Activated CD8-positive, alpha-beta memory T cell treated with anti-CD3 and anti-CD28 coated beads for 4 hours (primary cell): ENCODE results near the gene MADD.
"Not testable (repeated sequence)": the region's sequence is repeated elsewhere in the genome, so short reads cannot be mapped to it uniquely, and the experiment has no call there.

ENCODE experiments used
- DNase-seq, 2 donors: peaks; one replicate each; pipeline ENCODE4 v3.0.0-alpha.2; 2020; ENCODE audit warnings: low read depth in 2 of 2

MADD gene

GRCh38 chr11:47318166-47318565, 48.2 kb downstream of the MADD start:
- no peak for DNase-seq

- DNase-seq, result no peak
Observed at GRCh38 chr11:47324520-47324919, 54.6 kb downstream of the MADD start.

GRCh38 chr11:47325271-47326041, 55.5 kb downstream of the MADD start:
- DNase-seq, result no peak

- DNase-seq, result no peak
Observed at GRCh38 chr11:47326198-47326597, 56.3 kb downstream of the MADD start.

GRCh38 chr11:47327025-47327424, 57.1 kb downstream of the MADD start:
- DNase-seq, result no peak

GRCh38 chr11:47327949-47328348, 58.0 kb downstream of the MADD start:
- no peak for DNase-seq

- DNase-seq, result no peak
Observed at GRCh38 chr11:47328449-47329390, 58.8 kb downstream of the MADD start.

- DNase-seq, result no peak
Observed at GRCh38 chr11:47329431-47329986, 59.6 kb downstream of the MADD start.

- DNase-seq, result no peak
Observed at GRCh38 chr11:47329987-47330931, 60.3 kb downstream of the MADD start.

- no peak for DNase-seq
Observed at GRCh38 chr11:47331454-47332302, 61.7 kb downstream of the MADD start.

GRCh38 chr11:47332303-47332711, 62.4 kb downstream of the MADD start:
- no peak for DNase-seq

- DNase-seq, result no peak
Observed at GRCh38 chr11:47332791-47333525, 63.0 kb downstream of the MADD start.

GRCh38 chr11:47333526-47333845, 63.6 kb downstream of the MADD start:
- no peak for DNase-seq

GRCh38 chr11:47333886-47334443, 64.0 kb downstream of the MADD start:
- no peak for DNase-seq

GRCh38 chr11:47334699-47335411, 64.9 kb downstream of the MADD start:
- DNase-seq, result not testable (repeated sequence)

- DNase-seq, result no peak
Observed at GRCh38 chr11:47335733-47336132, 65.8 kb downstream of the MADD start.

GRCh38 chr11:47336595-47336994, 66.7 kb downstream of the MADD start:
- DNase-seq, result no peak

- DNase-seq, result no peak
Observed at GRCh38 chr11:47337229-47337924, 67.4 kb downstream of the MADD start.
